GM21360 (cell line): Measurements from ENCODE around the gene CYGB.

Source experiments
- ATAC-seq: cut with Tn5 transposase; IDR thresholded peaks from one replicate; pipeline ENCODE4 v1.9.1; 2021; ENCODE audit warnings: mild to moderate bottlenecking, moderate library complexity; ENCODE audit not compliant: unreplicated experiment

The CYGB gene

DNA sequence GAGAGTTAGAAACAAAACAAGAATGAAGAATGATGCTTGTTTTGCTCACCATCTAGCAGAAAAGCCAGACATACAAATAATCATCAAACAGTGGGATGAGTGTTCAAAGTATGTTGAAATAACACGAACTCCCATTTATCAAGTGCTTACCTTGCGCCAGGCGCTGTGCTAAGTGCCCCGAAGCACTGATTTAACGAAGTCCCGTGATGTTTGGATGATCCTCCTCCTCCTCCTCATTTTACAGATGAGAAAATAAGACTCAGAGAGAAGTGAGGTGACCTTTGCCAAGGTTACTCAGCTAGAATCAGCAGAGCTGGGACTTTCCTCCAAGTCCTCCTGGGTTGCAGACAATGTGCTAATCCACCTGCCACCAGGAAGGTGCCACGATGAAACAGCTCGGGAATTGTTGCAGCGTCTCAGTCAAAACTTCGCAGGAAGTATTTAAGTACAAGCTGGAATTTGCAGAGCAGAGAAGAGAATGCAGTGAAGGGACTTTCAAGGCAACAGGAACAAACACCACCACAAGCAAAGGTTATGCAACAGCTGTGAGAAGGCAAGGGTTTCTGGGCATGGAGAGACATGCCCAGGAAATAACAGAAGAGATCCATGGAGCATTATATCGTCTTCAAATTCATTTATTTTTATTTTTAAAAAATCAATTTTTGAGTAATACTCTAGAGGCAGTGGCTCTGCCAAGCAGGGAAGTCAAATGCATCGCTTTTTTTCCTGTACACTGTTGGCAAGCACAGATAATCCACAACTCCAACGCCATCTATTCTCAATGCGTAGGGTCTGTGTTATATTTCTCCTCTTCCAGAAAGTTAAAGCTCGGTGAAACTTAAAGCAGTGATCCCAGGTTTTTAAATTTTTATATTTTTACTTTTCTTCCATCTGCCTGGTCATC lies 13.5 kb upstream of the CYGB start:
- ATAC-seq: no peak

GRCh38 chr17:76549539-76549938 lies 12.0 kb upstream of the CYGB start:
- no peak for ATAC-seq

DNA sequence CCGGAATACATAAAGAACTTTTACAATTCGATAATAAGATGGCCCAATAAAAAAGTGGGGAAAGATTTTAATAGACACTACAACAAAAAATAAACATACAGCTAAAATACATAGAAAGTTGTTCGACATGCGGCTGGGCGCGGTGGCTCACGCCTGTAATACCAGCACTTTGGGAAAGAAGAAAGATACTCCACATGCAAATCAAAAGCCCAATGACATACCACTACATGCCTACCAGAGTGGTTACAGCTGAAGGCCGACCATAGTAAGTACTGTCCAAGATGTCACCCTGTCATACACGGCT lies 11.7 kb upstream of the CYGB start:
- no peak for ATAC-seq

DNA sequence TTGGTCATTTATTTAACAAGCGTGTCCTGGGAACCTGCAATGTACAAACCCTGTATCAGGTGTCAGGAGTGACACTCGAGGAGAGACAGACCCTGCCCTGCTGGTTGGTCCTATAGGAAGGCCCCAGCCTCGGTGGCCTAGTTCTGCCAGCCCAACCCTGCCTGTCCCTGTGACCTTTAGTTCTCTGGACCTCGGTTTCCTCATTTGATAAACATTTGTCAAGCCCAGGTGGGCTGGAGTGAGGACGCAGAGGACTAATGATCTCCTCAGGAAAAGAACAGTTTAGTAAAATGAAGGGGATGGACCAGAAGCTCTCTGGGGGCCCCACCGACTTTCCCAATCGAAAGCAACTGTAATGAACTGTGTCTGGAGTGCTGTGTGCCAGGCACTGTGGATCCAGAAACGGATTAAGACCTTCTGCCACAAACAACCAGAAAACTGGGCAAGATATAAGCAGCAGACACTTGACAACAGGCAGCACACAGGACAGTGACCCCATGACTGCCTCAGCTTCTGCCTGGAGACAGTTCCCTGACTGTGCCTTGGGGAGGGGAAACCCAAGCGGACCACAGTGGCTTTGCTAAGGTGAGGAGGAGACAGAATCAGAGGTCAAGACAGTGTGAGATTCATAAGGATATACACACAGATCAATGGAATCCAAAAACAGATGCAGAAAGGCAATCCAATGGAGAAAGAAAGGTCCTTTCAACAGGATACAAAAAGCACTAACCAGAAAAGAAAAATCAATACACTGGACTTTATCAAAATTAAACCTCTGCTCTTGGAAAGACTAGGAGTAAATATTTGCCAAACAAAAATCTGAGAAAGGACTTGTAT lies 11.1 kb upstream of the CYGB start:
- no peak for ATAC-seq

DNA sequence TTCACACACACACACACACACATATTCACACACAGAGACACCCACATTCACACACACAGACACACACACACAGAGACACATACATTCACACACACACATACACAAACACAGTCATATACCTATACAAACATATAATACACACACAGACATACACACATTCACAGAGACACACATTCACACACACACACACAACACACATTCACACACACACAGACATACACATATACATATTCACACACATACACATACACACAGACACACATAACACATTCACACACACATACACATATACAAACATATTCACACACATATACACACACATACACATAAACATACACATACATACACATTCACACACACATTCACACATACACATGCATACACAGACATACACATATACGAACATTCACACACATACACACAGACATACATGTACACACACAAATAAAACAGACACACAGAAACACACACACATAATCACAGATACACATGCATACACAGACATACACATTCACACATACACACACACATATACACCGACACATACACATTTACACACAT lies 10.2 kb upstream of the CYGB start:
- no peak for ATAC-seq

- ATAC-seq: no peak
These were observed 9.7 kb upstream of the CYGB start for GRCh38 chr17:76547183-76547641.

DNA sequence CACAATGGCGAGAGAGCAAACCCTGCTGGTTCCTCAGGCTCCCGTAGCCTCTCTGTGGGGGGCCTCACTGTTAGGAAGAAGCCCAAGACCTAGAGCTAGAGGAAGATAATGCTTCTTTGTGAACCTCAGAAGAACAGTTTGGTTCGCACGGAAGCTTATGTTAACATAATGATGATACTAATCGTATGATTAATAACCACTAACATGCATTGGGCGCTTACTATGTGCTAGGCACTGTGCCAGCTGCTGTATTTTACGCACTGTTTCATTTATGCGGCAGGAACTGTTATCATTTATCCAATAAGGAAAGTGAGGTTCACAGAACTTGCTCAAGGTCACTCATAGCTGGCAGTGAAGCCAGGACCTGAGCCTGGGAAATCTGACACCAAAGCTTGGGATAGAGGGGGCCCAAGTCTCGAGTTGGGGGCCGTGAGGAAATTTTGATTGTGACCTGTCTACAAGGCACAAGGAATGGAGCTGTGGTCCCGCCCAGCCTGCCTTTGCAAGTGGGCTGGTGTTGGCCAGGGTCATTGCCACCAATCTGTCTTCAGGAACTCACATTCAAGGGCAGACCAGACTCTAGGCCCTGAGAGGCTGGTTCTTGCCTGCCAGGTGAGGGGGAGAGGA lies 9.2 kb upstream of the CYGB start:
- ATAC-seq: no peak

GRCh38 chr17:76545918-76546555 lies 8.5 kb upstream of the CYGB start:
- no peak for ATAC-seq

- ATAC-seq: no peak
These were observed 7.2 kb upstream of the CYGB start for GRCh38 chr17:76544546-76545365.

DNA sequence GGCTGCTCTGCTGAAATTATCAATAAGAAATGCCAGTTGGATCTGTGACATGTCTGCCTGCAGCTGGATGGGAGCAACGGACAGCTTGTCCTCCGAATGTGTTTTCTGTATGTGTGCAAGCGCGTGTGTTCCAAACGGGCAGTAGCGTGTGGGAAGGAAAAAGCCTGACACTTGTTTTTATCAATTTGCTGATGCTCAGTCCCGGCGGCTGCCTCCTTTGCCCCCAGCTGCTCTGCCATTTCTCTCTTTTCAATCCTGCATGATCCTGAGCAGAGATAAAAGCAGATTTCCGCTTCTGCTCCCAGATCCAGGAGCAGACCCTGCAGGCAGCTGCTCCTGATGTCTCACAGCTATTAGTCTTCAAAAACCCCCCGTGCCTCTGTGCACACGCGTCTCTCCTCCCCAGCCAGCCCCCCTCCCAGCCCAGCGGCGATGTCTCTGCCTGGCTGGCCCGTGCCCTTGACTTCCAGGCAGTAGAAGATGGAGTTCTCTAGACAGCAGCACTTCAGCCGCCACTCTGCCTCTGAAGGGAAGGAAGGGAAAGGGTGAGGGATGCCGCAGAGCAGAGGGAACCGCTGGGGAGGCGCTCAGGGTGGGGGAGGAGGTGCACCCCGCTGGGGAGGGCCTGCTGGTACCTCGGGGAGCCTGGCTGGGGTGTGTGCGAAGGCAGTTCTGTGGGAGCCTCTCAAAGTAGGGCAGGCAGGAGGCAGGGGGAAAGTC lies 6.5 kb upstream of the CYGB start:
- ATAC-seq: no peak

DNA sequence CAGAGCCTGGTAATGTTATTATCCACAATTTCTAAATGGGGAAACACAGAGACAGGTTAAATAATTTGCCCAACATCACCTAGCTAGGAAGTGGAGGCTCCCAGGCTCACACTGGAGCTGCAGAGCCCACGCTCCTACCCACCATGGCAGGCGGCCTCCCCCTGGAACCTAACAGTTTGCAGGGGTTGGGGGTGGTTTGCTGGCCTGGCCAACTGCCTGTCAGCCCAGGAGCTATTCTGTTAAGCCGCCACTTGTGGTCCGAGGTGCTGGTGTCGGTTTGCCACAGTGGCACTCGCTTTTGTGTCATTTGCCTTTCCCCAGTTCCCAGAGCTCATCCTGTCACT lies 5.9 kb upstream of the CYGB start:
- ATAC-seq: no peak

- ATAC-seq: no peak
These were observed 5.5 kb upstream of the CYGB start for GRCh38 chr17:76542984-76543383.

DNA sequence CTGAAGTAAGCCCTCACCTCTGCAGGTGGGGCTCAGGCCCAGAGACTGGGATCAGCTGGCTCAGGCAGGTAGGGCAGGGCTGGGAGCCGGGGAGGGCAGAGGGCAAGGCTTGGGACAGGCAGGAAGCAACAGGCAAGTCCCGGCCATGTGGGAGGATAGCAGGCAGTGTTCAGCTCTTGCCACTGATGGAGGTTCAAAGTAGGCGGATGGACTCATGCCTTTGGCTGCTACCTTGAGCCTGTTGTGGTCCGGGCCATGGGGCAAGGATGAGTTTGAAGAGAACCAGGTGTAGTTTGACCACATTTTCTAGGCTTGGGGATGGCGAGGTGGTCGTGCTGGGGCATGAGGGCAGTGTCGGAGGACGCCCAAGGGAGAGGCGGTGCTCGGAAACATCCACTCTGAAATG lies 5.1 kb upstream of the CYGB start:
- ATAC-seq: no peak

- no peak for ATAC-seq
These were observed 4.4 kb upstream of the CYGB start for GRCh38 chr17:76541739-76542454.

GRCh38 chr17:76540381-76541300 lies 3.1 kb upstream of the CYGB start:
- no peak for ATAC-seq

- no peak for ATAC-seq
These were observed 2.2 kb upstream of the CYGB start, which contains the start of gene PRCD for GRCh38 chr17:76539631-76540271. PRCD (plus strand) TSS chr17:76540044; CDS start chr17:76540142, 98 bp downstream.

DNA sequence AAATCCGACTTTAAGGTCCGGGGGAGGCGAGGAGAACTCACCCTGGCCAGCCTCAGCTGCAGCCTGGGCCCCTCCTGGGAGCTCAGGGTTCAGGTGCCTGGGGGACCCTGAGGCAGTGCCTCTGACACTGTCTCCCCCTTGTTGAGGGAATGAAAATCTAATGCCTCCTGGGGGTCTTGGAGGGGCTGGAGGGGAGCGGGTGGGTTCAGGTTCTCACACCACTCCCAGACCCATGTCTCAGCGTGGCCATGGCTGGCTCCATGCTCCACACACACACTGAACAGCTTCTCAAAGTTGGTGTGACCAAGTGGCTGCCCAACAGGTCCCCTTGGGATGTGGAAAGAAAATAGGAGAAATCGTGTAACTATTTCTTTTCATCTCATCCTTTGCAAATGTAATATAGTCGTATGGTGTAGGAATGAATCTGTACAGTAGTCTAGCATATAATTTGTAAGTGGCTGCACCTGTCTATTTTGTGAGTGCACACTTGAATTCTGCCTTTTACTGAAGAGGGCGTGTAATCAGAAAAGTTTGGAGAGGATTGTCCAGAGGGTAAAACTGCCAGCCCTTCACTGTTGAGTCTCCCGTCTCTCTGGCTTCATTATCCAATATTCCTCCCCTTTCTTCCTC lies 1.5 kb upstream of the CYGB start:
- ATAC-seq: no peak
